Mucosa of rectum (tissue), 2 donors: ENCODE data around the gene MMP17.

Experiments
- H3K27ac ChIP-seq, 2 donors: one replicate each; pipeline ENCODE4 v1.7.0; 2013; ENCODE audit warnings: inconsistent platforms in 2 of 2, low read depth in 2 of 2, low read length in 2 of 2
- H3K27me3 ChIP-seq, 2 donors: one replicate each; pipeline ENCODE4 v1.7.0; 2013; ENCODE audit warnings: low read length in 2 of 2; ENCODE audit not compliant: control insufficient read depth in 2 of 2, insufficient read depth in 2 of 2
- H3K36me3 ChIP-seq, 2 donors: one replicate each; pipeline ENCODE4 v1.7.0; 2013; ENCODE audit warnings: low read length in 2 of 2; ENCODE audit not compliant: control insufficient read depth in 2 of 2, insufficient read depth in 2 of 2
- H3K4me1 ChIP-seq, 2 donors: one replicate each; pipeline ENCODE4 v1.7.0; 2013; ENCODE audit warnings: low read length in 2 of 2, mild to moderate bottlenecking in 1 of 2; ENCODE audit not compliant: control insufficient read depth in 2 of 2, insufficient read depth in 2 of 2
- H3K4me3 ChIP-seq, 2 donors: one replicate each; pipeline ENCODE4 v1.7.0; 2013; ENCODE audit warnings: low read length in 2 of 2
- H3K9ac ChIP-seq, 2 donors: one replicate each; pipeline ENCODE4 v1.7.0; 2013; ENCODE audit warnings: low read length in 2 of 2, low read depth in 1 of 2, mild to moderate bottlenecking in 1 of 2
- H3K9me3 ChIP-seq, 2 donors: one replicate each; pipeline ENCODE4 v1.7.0; 2013; ENCODE audit warnings: low read length in 2 of 2; ENCODE audit not compliant: control insufficient read depth in 2 of 2
- donor health status: healthy.
- donor health status: Normal muscosa, but diverticular disease.

Gene MMP17

DNA sequence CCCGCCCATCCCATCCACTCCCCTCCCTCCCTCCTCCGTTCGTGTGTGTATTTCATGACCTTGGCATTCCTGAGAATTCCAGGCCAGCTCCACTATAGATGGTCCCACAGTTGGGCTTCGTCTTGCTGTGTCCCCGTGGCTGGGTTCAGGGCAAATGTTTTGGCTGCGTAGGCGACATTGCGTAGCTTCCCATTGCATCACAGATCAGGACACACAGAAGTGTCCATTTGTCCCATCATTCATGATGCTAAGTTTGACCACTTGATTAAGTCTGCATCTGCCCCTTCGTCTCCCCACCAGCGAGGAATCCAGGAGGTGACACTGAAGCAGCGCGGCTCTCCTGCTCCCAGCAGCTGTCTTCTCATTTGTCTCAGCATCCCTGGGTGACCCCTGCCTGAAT is 38.6 kb upstream of the MMP17 start:
- peaks cover 41 to 55% of the 10 kb centered on the region in 2 donors for H3K36me3 ChIP-seq
- H3K4me1 ChIP-seq = no peaks in the 10 kb centered on the region
- H3K27ac ChIP-seq = no peak overlapping the region
- H3K4me3 ChIP-seq = no peak overlapping the region
- H3K9ac ChIP-seq = no peak overlapping the region
- no peaks in the 10 kb centered on the region for H3K27me3 ChIP-seq
- H3K9me3 ChIP-seq = no peaks in the 10 kb centered on the region

DNA sequence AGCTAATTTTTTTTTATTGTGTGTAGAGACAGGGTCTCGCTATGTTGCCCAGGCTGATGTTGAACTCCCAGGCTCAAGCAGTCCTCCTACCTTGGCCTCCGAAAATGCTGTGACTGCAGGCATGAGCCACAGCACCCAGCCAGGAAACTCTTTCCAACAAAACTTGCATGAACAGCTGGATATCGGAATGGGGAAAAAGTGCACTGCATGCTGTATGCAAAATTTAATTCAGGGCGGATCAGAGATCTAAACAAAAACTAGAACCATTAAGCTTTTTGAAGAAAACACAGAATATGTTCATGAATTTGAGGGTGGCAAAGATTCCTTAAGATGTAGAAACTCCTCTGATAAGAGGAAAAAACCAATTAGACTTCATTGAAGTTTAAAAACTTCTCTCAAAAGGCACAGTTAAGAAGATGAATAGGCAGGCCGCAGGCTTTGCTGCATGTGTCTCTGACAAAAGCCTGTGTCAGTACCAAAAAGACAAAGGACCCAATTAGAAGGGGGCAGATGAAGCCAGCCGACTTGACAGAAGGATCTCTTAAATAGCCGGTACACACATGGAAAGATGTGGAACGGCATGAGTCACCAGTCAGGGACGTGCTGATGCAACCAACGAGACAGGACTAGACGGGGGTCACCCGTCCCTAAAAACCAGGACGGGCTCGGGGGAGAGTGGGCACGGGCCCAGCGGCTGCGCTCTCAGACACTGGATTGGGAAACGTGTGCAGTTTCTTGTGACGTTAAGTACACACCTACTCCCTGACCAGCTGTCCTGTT is 34.8 kb upstream of the MMP17 start:
- Histone ChIP-seq H3K4me1 (no peaks in the 10 kb centered on the region), H3K9ac (no peak overlapping the region), H3K27me3 (no peaks in the 10 kb centered on the region), H3K4me3 (no peak overlapping the region), H3K27ac (no peak overlapping the region), H3K9me3 (no peaks in the 10 kb centered on the region), H3K36me3 (peaks cover 30 to 50% of the 10 kb centered on the region in 2 donors)

DNA sequence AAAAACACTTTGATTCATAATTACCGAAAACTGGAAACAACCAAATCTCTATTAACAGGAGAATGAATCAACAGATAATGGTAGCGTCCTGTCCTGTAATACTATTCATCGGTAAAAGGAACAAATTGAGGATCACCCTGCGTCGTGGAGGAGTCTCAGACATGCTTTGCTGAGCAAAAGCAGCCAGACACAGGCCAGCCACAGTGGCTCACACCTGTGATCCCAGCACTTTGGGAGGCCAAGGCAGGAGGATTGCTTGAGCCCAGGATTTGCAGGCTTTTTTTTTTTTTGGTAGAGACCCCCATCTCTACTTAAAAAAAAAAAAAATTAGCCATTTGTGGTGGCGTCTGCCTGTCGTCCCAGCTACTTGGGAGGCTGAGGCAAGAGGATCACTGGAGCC is 34.1 kb upstream of the MMP17 start:
- H3K9ac ChIP-seq = no peak overlapping the region
- H3K27ac ChIP-seq = no peak overlapping the region
- no peak overlapping the region for H3K4me3 ChIP-seq
- H3K36me3 ChIP-seq = peaks cover 32 to 54% of the 10 kb centered on the region in 2 donors
- H3K4me1 ChIP-seq = no peaks in the 10 kb centered on the region
- H3K9me3 ChIP-seq = no peaks in the 10 kb centered on the region
- no peaks in the 10 kb centered on the region for H3K27me3 ChIP-seq

DNA sequence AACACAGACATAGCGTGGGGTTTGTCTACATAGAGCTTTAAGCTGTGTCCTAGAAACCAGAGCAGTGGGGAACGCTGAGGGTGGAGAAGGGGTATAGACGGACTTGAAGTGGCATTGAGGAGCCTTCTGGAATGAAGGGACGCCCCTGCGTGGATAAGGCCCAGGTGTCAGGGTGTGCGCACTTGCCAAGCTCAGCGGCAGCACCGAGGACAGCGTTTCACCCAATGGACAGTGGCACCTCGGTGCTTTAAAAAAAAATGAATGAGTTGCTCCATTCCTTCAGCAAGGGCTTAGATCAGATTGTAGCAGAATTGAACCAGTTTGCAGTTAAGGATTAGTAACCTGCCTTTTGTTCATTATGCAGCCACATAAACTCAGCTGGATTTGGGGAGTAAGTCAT is 33.6 kb upstream of the MMP17 start:
- peaks cover 35 to 59% of the 10 kb centered on the region in 2 donors for H3K36me3 ChIP-seq
- no peak overlapping the region for H3K27ac ChIP-seq

DNA sequence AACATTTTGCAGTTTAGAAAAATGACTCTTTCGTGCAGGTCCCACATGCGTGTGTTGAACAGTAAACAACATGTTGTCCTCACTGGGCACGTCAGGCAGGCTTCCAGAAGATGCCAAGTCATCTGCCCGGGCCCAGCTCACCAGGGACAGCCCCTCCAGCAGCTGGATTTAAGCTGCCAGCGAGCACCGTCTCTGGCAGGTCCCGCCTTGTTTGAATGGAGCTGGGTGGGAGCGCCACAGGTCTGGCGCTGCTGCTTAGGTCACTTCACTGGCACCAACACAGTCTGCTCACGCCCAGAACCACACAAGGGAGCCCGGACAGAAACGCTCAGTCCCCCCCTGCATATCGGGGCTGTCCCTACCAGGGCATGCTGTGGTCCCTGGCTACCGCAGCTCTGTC is 33.1 kb upstream of the MMP17 start:
- Histone ChIP-seq H3K36me3 (peaks cover 35 to 58% of the 10 kb centered on the region in 2 donors), H3K9ac (no peak overlapping the region)

More for the DNA sequence above, 33.6 kb upstream of the MMP17 start:
- Histone ChIP-seq H3K9ac (no peak overlapping the region), H3K27me3 (no peaks in the 10 kb centered on the region), H3K4me1 (no peaks in the 10 kb centered on the region), H3K4me3 (no peak overlapping the region), H3K9me3 (no peaks in the 10 kb centered on the region)

DNA sequence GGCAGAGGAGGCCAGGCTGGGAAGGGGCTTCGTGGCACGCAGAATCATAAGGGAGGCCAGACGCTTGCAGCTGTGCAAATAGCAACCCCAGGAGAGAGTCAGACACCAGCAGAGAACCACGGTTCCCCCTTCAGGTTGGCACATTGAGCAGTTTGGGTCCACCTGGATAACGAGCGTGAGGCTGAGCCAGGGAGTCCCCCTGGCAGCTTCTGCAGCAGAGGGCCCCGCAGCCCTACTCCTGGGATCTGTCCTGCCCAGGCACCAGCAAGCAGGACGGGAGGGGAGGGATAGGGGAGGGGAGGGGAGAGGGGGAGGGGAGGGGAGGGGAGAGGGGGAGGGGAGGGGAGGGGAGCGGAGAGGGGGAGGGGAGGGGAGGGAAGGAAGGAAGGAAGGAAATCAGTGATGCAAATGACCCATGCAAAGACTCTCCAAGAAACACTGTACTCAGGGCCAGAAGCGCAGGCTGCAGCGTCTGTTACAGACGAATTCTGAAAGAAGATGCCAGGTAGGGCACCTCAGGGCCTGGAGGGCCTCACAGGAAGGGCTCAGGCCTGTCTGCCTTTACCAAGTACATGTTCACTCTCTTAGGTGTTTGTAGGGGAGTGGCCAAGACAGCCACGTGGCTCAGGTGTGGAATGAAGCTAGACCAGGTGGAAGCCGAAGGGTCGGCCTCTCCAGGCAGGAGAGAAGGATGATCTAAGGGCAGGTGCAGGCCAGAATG is 32.3 kb upstream of the MMP17 start:
- Histone ChIP-seq H3K27me3 (no peaks in the 10 kb centered on the region), H3K27ac (no peak overlapping the region), H3K4me1 (no peaks in the 10 kb centered on the region), H3K4me3 (no peak overlapping the region), H3K36me3 (peaks cover 34 to 51% of the 10 kb centered on the region in 2 donors), H3K9me3 (no peaks in the 10 kb centered on the region), H3K9ac (no peak overlapping the region)

More for the DNA sequence above, 33.1 kb upstream of the MMP17 start:
- Histone ChIP-seq H3K4me3 (no peak overlapping the region), H3K4me1 (no peaks in the 10 kb centered on the region), H3K27ac (no peak overlapping the region), H3K9me3 (no peaks in the 10 kb centered on the region), H3K27me3 (no peaks in the 10 kb centered on the region)

DNA sequence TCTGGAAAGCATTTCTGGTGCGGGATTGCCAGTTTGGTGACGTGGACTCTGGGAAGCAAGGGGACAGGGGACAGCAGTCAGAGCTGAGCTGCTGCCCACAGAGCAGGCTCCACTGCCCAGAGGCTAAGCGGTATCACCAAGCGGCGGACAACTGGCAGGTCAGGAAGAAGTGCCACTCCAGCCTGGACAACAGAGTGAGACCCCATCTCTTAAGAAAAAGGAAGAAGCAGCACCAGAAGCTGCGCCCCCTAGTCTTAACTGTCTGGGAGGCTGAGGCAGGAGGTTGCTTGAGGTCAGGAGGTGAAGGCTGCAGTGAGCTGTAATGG is 31.8 kb upstream of the MMP17 start:
- Histone ChIP-seq H3K27me3 (no peaks in the 10 kb centered on the region), H3K4me1 (no peaks in the 10 kb centered on the region), H3K36me3 (peaks cover 35 to 49% of the 10 kb centered on the region in 2 donors), H3K9ac (no peak overlapping the region), H3K4me3 (no peak overlapping the region), H3K9me3 (no peaks in the 10 kb centered on the region), H3K27ac (no peak overlapping the region)

DNA sequence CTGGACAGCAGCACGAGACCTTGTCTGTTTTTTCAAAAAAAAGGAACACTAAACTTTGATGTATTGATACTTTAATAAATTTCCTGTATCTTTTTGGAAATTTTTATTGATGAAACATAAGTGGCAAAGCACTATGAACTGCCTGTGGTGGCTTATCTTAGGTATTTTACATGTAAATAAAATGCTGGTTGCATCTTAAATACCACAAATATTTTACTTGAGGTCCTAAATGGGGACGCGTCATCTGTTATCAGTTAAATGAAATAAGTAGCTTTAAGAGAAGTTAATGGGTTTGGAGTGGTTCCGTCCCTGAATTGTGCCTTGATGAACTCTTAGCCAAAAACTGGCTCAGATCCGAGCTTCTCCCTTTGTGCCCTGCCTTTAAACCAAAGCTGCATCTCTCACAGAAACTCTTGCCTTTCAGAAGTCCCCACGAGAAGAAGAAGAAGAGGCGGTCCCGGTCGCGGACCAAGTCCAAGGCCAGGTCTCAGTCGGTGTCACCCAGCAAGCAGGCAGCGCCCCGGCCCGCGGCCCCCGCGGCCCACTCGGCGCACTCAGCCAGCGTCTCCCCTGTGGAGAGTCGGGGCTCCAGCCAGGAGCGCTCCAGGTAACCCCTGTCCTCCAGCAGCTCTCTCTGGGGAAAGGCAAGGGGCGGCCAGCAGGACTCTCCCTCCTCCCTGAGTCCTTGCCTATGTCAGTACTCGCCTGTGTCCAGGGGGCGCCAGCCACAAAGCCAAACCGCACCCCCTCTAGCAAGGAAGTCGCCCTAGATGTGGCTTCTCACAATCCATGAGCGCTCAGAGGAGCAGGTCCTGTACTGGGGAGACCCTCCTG is 31.2 kb upstream of the MMP17 start:
- peaks cover 37 to 47% of the 10 kb centered on the region in 2 donors for H3K36me3 ChIP-seq
- no peaks in the 10 kb centered on the region for H3K4me1 ChIP-seq
- H3K27ac ChIP-seq = no peak overlapping the region
- no peak overlapping the region for H3K4me3 ChIP-seq
- no peak overlapping the region for H3K9ac ChIP-seq
- no peaks in the 10 kb centered on the region for H3K27me3 ChIP-seq
- H3K9me3 ChIP-seq = no peaks in the 10 kb centered on the region

DNA sequence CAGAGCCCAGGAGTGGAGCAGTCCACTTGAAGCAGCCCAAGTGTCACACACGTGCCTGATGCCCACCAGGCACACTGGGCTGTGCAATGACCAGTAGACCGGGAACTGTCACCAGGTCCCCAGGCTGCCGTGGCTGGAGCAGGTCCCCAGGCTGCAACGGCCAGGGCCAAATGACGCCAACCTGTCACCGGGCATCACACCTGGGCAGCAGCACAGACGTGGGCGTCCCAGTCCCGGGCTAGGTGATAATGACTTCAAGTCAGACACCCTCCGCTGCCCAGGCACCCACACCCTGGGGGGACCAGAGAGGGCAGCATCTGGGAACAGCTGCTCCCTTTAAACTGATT is 30.6 kb upstream of the MMP17 start:
- no peaks in the 10 kb centered on the region for H3K9me3 ChIP-seq
- H3K36me3 ChIP-seq = peaks cover 39 to 47% of the 10 kb centered on the region in 2 donors
- H3K27ac ChIP-seq = no peak overlapping the region
- H3K27me3 ChIP-seq = no peaks in the 10 kb centered on the region
- H3K4me1 ChIP-seq = no peaks in the 10 kb centered on the region
- no peak overlapping the region for H3K4me3 ChIP-seq
- H3K9ac ChIP-seq = no peak overlapping the region

DNA sequence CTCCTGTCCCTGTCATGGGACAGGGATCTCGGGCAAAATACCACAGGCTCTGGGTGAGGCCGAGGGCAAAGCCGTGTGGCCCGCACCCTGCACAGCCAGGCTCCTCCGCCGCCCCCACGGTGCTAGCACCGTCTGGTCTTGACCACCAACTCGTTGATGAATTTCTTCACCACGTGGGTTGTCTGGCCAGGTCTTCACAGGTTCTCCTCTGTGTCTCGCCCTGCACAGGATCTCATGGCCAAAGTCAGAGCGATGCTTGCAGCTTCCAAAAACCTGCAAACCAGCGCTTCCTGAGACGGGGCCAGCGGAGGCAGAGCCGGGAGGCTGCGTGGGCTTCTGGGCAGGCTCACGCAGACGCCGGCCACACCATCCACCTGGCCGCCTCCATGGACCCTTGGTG is 29.0 kb upstream of the MMP17 start:
- peaks cover 0 to 2% of the 10 kb centered on the region in 2 donors for H3K4me1 ChIP-seq
- no peak overlapping the region for H3K27ac ChIP-seq
- no peak overlapping the region for H3K4me3 ChIP-seq
- H3K9me3 ChIP-seq = no peaks in the 10 kb centered on the region
- H3K36me3 ChIP-seq = peaks cover 39 to 42% of the 10 kb centered on the region in 2 donors
- H3K9ac ChIP-seq = no peak overlapping the region
- H3K27me3 ChIP-seq = no peaks in the 10 kb centered on the region
